Left colon (tissue), 2 donors: ENCODE measurements around the gene GZMH. TPM values are rescaled to one million over a fixed set of nuclear protein-coding genes. Genes with fewer than 3 reads are reported as not detected.
"Not testable (repeated sequence)": the region's sequence is repeated elsewhere in the genome, so short reads cannot be mapped to it uniquely, and the experiment has no call there.

ENCODE experiments used
- ATAC-seq: fragments of 200-7000 bp; cut with Tn5 transposase; one replicate; pipeline ENCODE4 v1.9.1; 2020; ENCODE audit warnings: mild to moderate bottlenecking, moderate library complexity
- DNase-seq, 2 donors: peaks; one replicate each; pipeline ENCODE4 v3.0.0-alpha.2; 2020
- intact Hi-C, 2 donors: fragments of 100-400 bp; cut with DNase I in 1 of 2; cut with micrococcal nuclease in 1 of 2; formaldehyde crosslinking; loops; one replicate each; pipeline versions ENCODE4 v1.11.2 to v1.14.0; 2022; cut with DNase I, micrococcal nuclease
- long read RNA-seq: library from polyadenylated mRNA; unstranded; transcript quantifications from one replicate; pipeline ENCODE4 v2.0.0, GENCODE V29; 2021
- total RNA-seq, 2 donors: library from RNA; stranded (reverse); fragmentation: NEBNext Ultra II Directional; extraction: Animal tissue kit (Norgen Biotek cat#: 25700); gene quantifications; one replicate each; pipeline ENCODE4 v1.2.1, GENCODE V29; 2021
- donor health status: DM: no; HTN: no; CAD: no.
- donor health status: DM: yes; HTN: yes; CAD: no.

The GZMH gene, protein sequence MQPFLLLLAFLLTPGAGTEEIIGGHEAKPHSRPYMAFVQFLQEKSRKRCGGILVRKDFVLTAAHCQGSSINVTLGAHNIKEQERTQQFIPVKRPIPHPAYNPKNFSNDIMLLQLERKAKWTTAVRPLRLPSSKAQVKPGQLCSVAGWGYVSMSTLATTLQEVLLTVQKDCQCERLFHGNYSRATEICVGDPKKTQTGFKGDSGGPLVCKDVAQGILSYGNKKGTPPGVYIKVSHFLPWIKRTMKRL
- total RNA-seq = not detected
- long read RNA-seq = 0 reads

- no peak for ATAC-seq
- intact Hi-C loops = no loop called here
Observed at GRCh38 chr14:24609655-24610344, at the start of gene GZMH. Gene GZMH, minus strand, starts transcription at chr14:24609685. Its CDS starts 72 bp downstream, at chr14:24609613.

DNA sequence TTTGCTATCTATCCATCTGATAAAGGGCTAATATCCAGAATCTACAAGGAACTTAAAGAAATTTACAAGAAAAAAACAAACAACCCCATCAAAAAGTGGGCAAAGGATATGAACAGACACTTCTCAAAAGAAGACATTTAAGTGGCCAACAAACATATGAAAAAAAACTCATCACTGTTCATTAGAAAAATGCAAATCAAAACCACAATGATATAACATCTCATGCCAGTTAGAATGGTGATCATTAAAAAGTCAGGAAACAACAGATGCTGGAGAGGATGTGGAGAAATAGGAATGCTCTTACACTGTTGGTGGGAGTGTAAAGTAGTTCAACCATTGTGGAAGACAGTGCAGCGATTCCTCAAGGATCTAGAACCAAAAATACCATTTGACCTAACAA lies 38.9 kb upstream of the GZMH start:
- ATAC-seq, intact Hi-C loops, DNase-seq: not testable (repeated sequence)

More at GRCh38 chr14:24609655-24610344, at the start of gene GZMH:
- no peak for DNase-seq

GRCh38 chr14:24639905-24640304 lies 30.4 kb upstream of the GZMH start:
- no peak for DNase-seq
- intact Hi-C loops = no loop called here
- no peak for ATAC-seq

GRCh38 chr14:24639270-24639669 lies 29.8 kb upstream of the GZMH start:
- intact Hi-C loops = no loop called here
- DNase-seq (no peak), ATAC-seq (no peak)

DNA sequence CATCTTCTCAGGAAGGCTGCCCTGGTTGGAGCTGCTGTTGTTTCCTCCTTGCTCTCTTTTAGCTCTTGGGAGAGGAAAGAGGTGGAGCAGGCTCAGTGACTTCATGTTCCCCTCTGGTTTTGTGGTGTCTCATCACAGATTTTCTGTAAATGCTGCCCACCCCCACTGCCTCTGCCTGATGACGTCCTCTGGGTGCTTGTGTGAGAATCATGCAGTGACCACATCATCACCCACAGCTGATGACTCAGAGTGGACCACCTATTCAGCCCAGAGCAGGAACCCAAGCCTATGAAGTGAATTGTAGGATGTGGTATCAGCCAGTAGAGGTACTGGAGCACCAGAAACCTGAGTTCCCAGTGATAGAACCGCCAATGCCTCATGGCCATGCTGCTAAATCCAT lies 24.7 kb upstream of the GZMH start, which contains the start of gene GZMB:
GZMB (minus strand) TSS at position 33 of the 400 bp plus-strand sequence; CDS start at position 3, 30 bp downstream.
- DNase-seq (no peak), ATAC-seq (peak; percentile 40)
- intact Hi-C loops = no loop called here

- intact Hi-C loops = no loop called here
- DNase-seq (no peak), ATAC-seq (no peak)
Observed at GRCh38 chr14:24633353-24633752, 23.9 kb upstream of the GZMH start.

DNA sequence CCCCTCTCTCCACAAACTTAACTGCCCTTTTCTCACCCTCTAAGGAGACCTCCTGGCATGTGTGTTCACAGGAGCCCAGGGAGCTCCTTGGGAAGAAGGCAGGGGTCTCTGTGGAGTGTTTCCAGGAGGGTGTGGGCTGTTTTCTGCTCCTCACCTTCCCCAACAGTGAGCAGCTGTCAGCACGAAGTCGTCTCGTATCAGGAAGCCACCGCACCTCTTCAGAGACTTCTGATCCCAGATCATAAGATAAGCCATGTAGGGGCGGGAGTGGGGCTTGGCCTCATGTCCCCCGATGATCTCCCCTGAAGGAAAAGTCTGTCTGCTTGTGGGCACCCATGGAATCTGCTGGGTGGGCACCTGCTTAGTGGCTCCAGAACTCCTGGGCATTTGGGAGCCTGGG lies 23.3 kb upstream of the GZMH start:
- ATAC-seq (no peak), DNase-seq (no peak)
- intact Hi-C loops = no loop called here

- intact Hi-C loops = no loop called here
- no peak for ATAC-seq
- DNase-seq = no peak
Observed at GRCh38 chr14:24632336-24632735, 22.9 kb upstream of the GZMH start.

GRCh38 chr14:24631749-24632335 lies 22.4 kb upstream of the GZMH start:
- ATAC-seq = no peak
- no peak for DNase-seq
- intact Hi-C loops = no loop called here

- no peak for DNase-seq
- ATAC-seq = peak; percentile 67
- intact Hi-C loops = no loop called here
Observed at GRCh38 chr14:24630872-24631477, 21.5 kb upstream of the GZMH start.

GRCh38 chr14:24630087-24630871 lies 20.8 kb upstream of the GZMH start:
- DNase-seq (no peak), ATAC-seq (no peak)
- intact Hi-C loops = no loop called here

GRCh38 chr14:24629521-24629920 lies 20.0 kb upstream of the GZMH start:
- ATAC-seq (no peak), DNase-seq (no peak)
- intact Hi-C loops = no loop called here

GRCh38 chr14:24613747-24614146 lies 4.3 kb upstream of the GZMH start:
- no peak for ATAC-seq
- DNase-seq = no peak
- intact Hi-C loops = no loop called here

GRCh38 chr14:24613241-24613640 lies 3.8 kb upstream of the GZMH start:
- ATAC-seq (no peak), DNase-seq (no peak)
- intact Hi-C loops = no loop called here

DNA sequence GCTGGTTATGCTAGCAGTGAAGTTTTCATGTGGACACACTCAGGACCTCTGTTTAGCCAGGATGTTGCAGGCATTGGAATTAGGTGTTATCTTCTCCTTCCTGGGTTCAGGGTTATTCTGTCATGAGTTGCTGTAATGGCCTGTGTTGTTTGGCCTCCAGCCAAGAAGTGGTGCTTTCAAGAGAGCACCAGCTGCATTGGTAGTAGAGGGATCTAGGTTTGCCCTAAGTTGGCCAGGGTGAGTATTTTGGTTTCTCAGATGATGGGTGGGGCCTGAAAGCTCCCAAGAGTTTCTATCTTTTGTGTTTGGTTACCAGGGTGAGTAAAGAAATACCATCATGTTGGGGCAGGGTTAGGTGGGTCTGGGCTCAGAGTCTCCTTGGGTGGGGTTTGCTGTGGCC lies 2.7 kb upstream of the GZMH start:
- no peak for DNase-seq
- no peak for ATAC-seq
- intact Hi-C loops = no loop called here

GRCh38 chr14:24607635-24608514 lies 1.6 kb downstream of the GZMH start:
- DNase-seq (no peak), ATAC-seq (no peak)
- intact Hi-C loops = no loop called here

DNA sequence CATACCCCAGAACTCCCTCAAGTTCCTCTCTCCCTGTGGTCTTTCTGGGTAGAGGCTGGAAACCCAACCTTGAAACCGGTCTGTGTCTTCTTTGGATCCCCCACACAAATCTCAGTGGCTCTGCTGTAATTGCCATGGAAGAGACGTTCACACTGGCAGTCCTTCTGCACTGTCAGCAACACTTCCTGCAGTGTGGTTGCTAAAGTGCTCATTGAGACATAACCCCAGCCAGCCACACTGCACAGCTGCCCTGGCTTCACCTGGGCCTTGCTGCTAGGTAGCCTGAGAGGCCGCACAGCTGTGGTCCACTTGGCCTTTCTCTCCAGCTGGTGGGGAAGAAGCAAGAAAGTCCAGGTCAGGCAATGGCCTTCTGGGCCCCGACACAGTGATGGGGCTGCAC lies 2.4 kb downstream of the GZMH start:
- no peak for DNase-seq
- intact Hi-C loops = no loop called here
- ATAC-seq = no peak

GRCh38 chr14:24606297-24606696 lies 3.2 kb downstream of the GZMH start:
- no peak for DNase-seq
- intact Hi-C loops = no loop called here
- no peak for ATAC-seq
